Stimulated activated CD8-positive, alpha-beta memory T cell treated with anti-CD3 and anti-CD28 coated beads, Interleukin-4, amount 100 ng/mL, for 1 hour (primary cell): ENCODE measurements around the gene RBMS3.
"Not testable (repeated sequence)": the region's sequence is repeated elsewhere in the genome, so short reads cannot be mapped to it uniquely, and the experiment has no call there.

ENCODE experiments used
- DNase-seq, 2 donors: peaks; one replicate each; pipeline ENCODE4 v3.0.0-alpha.2; 2020; ENCODE audit warnings: low read depth in 2 of 2, low spot score in 1 of 2

Gene RBMS3

DNA sequence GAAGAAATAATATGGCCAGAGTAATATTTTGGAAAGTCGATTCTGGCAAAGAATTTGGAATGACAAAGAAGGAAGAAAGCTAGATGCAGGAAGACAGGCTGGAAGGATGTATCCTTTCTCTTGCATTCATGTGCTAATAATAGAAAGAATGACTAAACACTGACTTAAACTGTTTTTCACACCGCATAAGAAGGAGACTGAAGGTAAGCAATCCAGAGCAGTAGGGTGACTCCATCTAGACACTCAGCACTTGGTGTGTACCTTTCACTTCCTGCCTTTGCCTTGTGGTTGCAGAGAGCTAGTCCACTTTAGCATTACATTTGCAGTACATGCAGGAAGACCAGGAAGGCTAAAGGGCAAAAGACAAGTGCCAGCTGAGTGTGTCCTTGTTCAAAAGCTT, 234.6 kb downstream of the RBMS3 start:
- DNase-seq: no peak

DNA sequence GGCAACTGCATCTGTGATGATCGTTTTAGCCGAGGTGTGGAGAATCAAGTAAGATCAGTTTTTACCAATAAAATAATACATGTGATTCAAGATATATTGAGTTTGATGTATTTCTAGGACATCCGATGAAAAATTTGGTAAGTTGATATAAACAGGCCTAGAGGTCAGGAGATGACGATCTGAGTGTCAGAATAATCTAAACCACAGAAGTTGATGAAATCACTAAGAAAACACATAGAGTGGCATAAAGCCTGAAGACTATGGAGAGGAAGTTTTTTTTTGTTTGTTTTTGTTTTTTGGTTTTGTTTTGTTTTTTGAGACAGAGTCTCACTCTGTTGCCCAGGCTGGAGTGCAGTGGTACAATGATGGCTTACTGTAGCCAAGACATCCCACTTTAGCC, 235.3 kb downstream of the RBMS3 start:
- no peak for DNase-seq

DNA sequence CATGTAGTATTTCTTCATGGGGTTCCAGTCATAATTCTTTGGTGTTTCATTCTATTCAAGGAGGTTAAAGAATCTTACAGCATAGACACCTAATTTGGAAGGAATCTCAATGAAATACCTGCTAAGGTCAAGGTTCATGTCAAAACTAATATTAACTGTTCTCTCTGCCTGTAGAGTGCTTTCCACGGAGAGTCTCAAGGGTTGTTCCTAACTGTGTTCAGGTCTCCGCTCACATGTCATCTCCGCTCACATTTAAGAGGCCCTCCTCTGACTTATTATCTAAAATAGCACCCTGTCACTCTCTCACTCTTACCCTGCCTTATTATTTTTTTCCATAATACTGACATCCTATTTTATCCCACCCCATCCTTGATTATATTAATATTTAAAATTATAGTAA, 239.9 kb downstream of the RBMS3 start:
- no peak for DNase-seq

DNA sequence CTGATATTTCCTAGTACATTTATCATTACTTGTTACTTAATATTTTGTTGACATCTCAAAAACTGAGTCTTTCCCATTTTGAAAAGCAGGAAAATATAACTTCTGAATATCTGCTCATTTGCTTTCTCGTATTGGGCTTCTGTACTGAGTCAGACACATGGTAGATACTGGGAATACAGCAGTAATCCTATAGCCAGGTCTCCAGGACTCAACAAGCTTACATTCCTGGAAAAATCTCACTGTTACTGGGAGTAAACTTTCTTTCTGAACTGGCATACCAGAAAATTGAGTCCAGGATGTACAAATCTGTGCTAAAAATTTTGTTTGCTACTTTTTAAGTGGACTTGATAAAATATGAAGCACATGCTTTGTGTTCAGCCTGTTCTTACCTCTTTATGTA, 240.4 kb downstream of the RBMS3 start:
- no peak for DNase-seq

GRCh38 chr3:29521751-29522150, 240.9 kb downstream of the RBMS3 start:
- DNase-seq: no peak

DNA sequence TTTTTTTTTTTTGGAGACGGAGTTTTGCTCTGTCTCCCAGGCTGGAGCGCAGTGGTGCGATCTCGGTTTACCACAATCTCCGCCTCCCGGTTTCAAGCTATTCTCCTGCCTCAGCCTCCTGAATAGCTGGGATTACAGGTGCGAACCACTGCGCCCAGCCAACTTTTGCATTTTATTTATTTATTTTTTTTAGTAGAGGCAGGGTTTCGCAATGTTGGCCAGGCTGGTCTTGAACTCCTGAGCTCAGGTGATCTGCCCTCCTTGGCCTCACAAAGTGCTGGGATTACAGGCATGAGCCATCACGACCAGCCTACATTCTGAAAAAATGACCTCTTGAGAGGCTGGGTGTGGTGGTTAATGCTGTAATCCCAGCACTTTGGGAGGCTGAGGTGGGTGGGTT, 243.6 kb downstream of the RBMS3 start:
- DNase-seq: not testable (repeated sequence)

GRCh38 chr3:29525254-29525881, 244.5 kb downstream of the RBMS3 start:
- DNase-seq: no peak

- no peak for DNase-seq
These were observed 246.4 kb downstream of the RBMS3 start for GRCh38 chr3:29527246-29527645.

DNA sequence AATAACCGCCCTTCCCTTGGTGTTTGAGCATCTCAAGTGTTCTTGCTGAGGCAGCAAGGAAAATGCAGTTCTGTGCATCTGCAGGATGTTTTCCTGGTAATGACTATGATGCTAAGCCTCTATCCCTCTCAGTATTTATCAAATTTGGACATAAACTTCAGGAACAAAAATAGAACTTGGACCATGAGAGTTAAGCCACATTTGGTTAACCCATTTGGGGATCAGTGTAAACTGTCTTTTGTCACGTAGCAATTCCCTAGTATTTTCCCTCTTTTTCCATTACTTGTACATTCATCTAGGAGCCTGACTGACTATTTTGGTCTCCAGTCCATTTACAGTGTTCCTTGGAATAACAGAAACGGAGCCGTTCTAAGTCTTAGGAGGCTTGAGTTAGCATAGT, 250.8 kb downstream of the RBMS3 start:
- DNase-seq: no peak

GRCh38 chr3:29532473-29532872, 251.6 kb downstream of the RBMS3 start:
- DNase-seq: no peak

DNA sequence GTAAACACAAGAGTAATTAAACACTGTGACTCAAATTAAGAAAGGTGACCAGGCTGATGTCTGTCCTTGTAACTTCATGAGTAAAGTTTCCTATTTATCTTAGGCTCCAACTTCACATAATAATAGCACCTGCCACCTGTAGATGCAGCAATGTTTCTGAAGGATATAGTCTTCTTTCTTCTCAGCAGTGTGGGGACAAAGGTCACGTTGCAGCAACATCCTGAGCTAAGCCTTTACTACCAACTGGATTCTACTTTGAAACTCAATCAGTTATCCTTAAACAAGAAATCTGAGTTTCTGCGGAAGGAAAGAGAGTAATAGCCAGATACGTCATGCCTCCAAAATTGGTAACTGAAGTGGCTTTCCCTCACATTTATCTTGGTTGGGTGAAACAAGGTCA, 253.1 kb downstream of the RBMS3 start:
- DNase-seq: no peak

DNA sequence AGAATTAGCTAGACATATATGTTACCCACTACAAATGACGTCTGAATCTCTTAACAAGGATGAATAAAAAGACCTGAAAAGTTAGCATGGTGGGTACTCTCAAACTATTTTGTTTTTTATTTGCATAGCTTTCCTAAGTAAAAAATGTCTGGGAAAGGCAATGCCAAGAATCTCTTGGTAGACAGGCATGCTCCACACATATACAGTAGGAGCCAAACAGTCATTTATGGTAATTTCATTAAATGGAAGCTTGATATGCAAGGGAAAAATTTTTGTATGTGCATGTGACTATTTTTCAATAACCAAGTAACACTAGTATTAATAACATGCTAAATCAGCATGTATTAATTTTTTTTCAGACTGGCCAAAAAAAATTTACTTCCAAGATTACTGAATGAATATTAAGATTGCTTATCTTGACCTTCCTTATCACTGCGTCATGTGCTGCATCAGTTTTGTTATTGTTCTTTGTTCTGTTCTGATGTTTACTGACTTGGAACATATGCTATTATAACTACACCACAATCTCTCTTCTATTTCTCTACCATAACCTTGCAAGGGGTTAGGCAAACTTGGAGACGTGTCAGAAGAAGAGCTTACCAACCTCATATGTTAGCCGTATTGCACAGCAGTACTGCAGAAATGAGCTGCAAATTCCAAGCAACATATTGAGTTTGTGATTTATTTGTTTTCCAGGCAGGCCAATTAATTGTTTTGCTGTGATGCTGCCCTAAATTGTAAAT, 255.3 kb downstream of the RBMS3 start:
- DNase-seq: no peak

GRCh38 chr3:29537889-29538609, 257.2 kb downstream of the RBMS3 start:
- DNase-seq: no peak

DNA sequence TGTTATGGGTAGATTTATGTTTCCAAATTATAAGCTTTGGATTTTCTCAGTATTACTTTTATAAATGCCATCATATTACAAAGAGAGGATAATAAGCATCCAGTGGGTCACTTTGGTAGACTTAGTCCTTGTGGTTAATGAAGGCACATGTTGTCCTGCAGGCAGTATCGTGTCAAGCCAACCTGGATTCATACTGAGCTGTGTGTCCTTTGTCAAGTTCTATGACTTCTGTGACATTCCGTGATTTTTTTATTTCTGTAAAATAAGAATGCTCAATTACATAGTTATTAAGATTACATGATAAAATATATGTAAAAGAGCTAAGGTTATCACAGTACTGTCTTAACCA, 257.7 kb downstream of the RBMS3 start:
- DNase-seq: no peak

GRCh38 chr3:29540544-29540943, 259.7 kb downstream of the RBMS3 start:
- no peak for DNase-seq

DNA sequence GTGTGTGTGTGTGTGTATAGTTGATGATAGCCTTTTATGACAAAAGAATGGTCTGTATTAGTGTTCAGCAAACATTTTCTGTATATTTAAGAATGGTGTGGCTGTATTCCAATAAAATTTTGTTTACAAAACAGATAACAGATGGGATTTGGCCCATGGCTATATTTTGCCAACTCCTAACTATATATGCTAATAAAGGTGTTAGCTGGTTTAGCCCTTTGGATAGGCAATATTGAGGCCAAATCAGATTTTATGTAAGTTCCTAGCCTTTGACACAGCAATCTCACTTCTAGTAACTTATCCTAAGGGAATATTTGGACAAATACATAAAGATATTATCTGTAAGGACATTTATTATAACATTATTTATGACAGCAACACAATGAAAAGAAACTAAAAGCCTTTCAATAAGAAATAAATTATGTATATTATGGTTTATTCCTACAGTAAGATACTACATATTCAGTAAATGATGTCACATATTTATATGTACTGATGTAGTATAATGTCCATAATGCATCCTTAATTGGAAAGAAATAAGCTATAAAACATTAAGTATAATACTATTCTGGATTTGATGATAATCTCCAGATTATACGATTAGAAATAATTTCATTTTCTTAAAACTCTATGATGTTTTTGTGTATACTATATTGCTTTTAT, 264.0 kb downstream of the RBMS3 start:
- no peak for DNase-seq

DNA sequence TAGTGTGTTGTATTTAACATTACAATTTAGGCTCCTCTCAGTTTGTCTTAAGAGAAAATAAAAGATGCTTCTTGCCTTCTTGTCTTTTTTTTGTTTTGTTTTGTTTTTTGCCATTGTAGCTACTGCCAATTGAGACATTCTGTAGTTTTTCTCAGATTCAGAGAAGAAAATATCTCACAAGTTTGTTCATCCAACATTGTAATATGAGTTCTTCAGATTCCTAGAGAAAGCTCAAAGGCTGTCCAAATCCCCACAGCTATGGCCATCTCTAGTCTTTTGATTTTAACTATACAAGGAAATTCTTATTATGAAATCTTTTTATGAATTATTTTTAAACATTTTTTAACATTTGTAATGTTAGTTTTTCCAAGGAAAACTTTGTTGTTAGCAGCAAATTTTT, 264.7 kb downstream of the RBMS3 start:
- DNase-seq: no peak

GRCh38 chr3:29552051-29552450, 271.2 kb downstream of the RBMS3 start:
- DNase-seq: no peak

GRCh38 chr3:29554566-29554965, 273.7 kb downstream of the RBMS3 start:
- DNase-seq: no peak

DNA sequence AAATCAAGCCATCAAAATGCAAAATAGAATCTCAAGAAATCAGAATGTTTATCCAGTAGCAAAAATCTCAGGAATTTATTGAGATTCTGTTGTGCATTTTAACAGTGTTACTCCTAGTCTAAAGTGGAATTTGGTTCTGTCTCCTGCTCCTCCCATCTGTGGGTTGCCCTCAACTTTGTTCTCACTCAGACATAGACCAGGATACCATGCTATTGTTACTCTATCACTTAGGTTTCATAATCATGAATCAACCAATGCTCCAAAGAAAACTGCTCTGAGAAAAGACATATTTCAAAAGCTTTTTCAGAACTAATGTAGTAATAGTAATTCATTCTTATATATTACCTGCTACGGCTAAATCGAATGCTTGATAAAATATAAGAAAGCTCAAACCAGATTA, 274.7 kb downstream of the RBMS3 start:
- no peak for DNase-seq

DNA sequence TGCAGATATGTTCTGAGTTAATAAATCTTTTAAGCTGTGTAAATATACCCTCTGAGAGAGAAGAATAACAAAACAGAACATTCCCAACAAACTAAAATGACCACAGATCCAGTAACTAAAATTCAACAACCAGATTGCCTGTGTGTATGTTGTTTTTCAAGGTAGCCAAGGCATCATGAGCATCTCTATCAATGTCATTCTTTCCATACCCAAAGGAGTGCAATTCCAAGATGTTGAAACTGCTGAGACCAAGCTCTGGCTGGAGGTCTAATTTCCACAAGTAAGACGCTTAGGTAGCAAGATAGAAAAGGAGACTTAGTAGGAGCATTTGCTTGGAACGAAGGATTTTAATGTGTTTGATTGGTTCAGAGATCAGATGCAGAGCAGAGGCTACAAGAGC, 276.3 kb downstream of the RBMS3 start:
- DNase-seq: no peak

GRCh38 chr3:29557825-29558224, 277.0 kb downstream of the RBMS3 start:
- no peak for DNase-seq
